ENCODE data around the gene PIGU.
"Not testable (repeated sequence)": the region's sequence is repeated elsewhere in the genome, so short reads cannot be mapped to it uniquely, and the experiment has no call there.

Gene PIGU

GRCh38 chr20:34676642-34677373, at the start of gene PIGU:
Gene PIGU (minus strand): TSS chr20:34677092. CDS start chr20:34677085, 7 bp downstream.
- peak; percentile 77 for DNase-seq (ENCODE audit: low read depth)
- H3K4me3 ChIP-seq (ENCODE audit: low read depth, low read length), result peak within 1 kb of the TSS; percentile 77

DNA sequence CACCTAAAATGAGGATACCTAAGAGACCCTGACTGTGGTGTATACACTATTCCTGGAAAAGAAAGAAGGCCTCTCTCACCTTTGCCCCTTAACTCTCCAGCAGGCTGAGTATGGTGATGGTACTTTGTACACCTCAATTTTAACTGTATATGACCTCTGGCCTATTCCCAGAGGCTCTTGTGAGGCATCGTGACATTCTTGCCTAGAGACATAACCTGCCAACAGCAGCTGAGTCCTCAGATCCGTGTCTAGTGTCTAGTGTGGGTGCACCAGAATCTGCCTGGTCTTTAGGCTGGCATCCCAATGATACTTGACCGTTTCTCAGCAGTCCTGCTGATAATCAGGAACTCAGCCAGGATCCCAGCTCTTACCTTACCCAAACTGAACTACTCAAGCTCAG, 47.3 kb upstream of the PIGU start:
- DNase-seq (ENCODE audit: low read depth), result no peak
- H3K4me3 ChIP-seq (ENCODE audit: low read depth, low read length), result no peak overlapping the region

GRCh38 chr20:34722560-34722959, 45.7 kb upstream of the PIGU start:
- H3K4me3 ChIP-seq (ENCODE audit: low read depth, low read length); DNase-seq (ENCODE audit: low read depth): not testable (repeated sequence)

GRCh38 chr20:34720266-34720665, 43.4 kb upstream of the PIGU start:
- no peak for DNase-seq (ENCODE audit: low read depth)
- H3K4me3 ChIP-seq (ENCODE audit: low read depth, low read length), result no peak overlapping the region

- H3K4me3 ChIP-seq (ENCODE audit: low read depth, low read length); DNase-seq (ENCODE audit: low read depth): not testable (repeated sequence)
These were observed 42.5 kb upstream of the PIGU start for GRCh38 chr20:34719242-34720017.

DNA sequence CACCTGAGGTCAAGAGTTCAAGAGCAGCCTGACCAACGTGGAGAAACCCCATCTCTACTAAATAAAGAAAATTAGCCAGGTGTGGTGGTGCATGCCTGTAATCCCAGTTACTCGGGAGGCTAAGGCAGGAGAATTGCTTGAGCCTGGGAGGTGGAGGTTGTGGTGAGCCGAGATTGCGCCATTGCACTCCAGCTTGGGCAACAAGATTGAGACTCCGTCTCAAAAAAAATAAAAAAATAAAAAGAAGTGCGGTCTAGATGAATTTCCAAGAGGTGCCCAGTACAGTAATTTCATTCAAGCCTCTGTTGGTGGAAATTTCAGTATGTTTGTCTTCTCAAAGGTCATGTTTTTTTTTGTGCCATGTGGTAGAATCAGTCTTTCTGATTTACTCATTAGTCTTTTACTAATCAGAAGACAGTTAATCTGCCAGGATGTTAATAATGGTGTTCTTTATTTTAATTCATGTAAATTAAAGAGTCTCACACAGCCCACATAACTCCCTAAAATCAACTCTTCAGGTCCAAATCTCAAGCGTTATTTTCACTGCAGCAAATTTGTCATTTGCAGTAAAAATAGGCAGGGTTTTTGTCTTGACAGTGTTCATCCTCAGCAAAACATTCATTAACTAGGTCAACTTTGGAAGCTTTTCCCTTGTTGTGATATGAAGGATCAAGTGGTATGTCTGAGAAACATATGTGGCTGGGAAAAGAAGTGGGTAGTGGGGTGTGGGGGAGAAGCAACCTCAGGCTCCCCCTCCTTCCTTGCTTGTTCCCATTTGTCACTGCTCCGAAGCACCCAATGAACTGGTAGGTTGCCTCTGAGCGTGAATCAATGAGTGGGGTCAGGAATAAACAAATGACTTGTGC, 40.6 kb upstream of the PIGU start:
- no peak overlapping the region for H3K4me3 ChIP-seq (ENCODE audit: low read depth, low read length)
- no peak for DNase-seq (ENCODE audit: low read depth)

GRCh38 chr20:34716921-34717229, 40.0 kb upstream of the PIGU start:
- no peak for DNase-seq (ENCODE audit: low read depth)
- H3K4me3 ChIP-seq (ENCODE audit: low read depth, low read length), result no peak overlapping the region

- H3K4me3 ChIP-seq (ENCODE audit: low read depth, low read length), result no peak overlapping the region
- DNase-seq (ENCODE audit: low read depth), result no peak
These were observed 38.5 kb upstream of the PIGU start for GRCh38 chr20:34715384-34715783.

DNA sequence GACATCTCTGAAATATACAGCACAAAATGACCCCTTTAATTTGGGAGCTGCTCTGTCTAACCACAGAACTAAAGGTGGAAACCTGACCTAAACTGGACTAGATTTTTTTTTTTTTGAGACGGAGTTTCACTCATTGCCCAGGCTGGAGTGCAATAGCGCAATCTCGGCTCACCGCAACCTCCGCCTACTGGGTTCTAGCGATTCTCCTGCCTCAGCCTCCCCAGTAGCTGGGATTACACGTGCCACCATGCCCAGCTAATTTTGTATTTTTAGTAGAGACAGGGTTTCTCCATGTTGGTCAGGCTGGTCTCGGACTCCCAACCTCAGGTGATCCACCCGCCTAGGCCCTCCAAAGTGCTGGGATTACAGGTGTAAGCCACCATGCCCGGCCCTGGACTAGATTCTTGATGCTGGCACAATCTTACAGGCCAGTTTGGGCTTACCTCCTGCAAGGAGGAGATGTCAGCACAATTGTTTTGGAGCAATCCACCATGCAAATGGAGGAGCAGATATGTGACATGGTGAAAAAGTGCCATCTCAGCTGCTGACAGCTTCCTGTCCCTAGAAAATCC, 37.1 kb upstream of the PIGU start:
- DNase-seq (ENCODE audit: low read depth); H3K4me3 ChIP-seq (ENCODE audit: low read depth, low read length): not testable (repeated sequence)

DNA sequence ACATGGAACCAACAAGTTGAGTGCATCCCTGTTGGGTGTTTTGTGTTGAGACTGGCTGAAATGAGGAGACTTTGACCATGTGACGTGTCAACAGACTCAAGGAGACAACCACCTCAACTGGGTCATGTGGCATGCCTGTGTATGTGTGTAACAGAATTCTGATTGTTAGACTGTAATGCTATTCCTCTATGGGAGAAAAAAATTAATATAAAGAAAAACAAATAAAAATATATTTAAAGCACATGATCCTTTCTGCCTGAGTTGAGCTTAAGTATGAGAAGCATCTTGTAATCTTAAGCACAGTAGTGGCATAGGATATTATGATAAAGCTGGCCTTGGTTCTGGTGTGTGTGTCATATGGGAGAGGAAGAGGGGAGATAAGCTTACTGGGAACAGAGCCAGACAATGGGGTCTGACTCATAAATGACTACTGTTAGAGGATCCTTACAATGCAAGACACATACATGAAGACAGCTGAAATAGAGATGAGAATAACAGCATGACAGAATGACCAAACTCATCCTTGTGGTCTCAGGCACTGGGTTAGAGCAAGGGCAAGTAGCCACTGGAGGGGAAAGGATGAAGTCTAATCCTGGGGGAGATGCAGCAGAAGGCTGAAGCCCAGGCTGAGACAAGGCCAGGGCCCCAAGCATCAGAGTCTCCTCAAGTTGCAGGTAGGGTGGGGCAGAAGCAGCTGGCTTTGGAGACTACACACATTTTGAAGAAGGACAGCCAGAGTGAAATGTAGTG, 36.5 kb upstream of the PIGU start:
- peak; percentile 97 for DNase-seq (ENCODE audit: low read depth)

GRCh38 chr20:34712525-34713192, 35.8 kb upstream of the PIGU start:
- no peak overlapping the region for H3K4me3 ChIP-seq (ENCODE audit: low read depth, low read length)
- DNase-seq (ENCODE audit: low read depth), result no peak

More for the DNA sequence above, 36.5 kb upstream of the PIGU start:
- H3K4me3 ChIP-seq (ENCODE audit: low read depth, low read length), result no peak overlapping the region

- no peak overlapping the region for H3K4me3 ChIP-seq (ENCODE audit: low read depth, low read length)
These were observed 35.0 kb upstream of the PIGU start for GRCh38 chr20:34711813-34712430.

GRCh38 chr20:34710861-34711574, 34.1 kb upstream of the PIGU start:
- no peak for DNase-seq (ENCODE audit: low read depth)
- no peak overlapping the region for H3K4me3 ChIP-seq (ENCODE audit: low read depth, low read length)

More at GRCh38 chr20:34711813-34712430, 35.0 kb upstream of the PIGU start:
- no peak for DNase-seq (ENCODE audit: low read depth)

DNA sequence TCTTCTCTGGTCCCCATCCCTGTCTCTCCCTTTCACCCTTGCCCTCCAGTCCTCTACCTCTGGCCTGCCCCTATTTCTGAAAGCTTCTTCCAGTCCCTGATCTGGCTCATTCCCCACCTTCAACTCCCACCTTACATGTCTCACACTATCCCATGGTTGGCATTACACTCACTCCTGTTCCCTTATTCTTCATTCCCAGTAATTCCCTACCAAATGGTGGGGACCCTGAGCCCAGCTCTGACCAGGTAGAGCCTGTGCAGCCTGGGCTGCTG, 33.6 kb upstream of the PIGU start:
- no peak for DNase-seq (ENCODE audit: low read depth)
- H3K4me3 ChIP-seq (ENCODE audit: low read depth, low read length), result peak overlapping the region; percentile 62

GRCh38 chr20:34709831-34710567, 33.1 kb upstream of the PIGU start:
- DNase-seq (ENCODE audit: low read depth), result no peak
- H3K4me3 ChIP-seq (ENCODE audit: low read depth, low read length), result peak overlapping the region; percentile 62

GRCh38 chr20:34709044-34709830, 32.3 kb upstream of the PIGU start:
- peak overlapping the region; percentile 62 for H3K4me3 ChIP-seq (ENCODE audit: low read depth, low read length)
- peak; percentile 75 for DNase-seq (ENCODE audit: low read depth)

All from skeletal muscle cell (primary cell).